Caco-2 (cell line): ENCODE measurements around the gene NPFFR2. TPM values are rescaled to one million over a fixed set of nuclear protein-coding genes. Genes with fewer than 3 reads are reported as not detected.

Experiments used
- BruUV-seq: library from RNA; stranded (reverse); fragments of 400-500 nt; replicated peaks from 2 replicates; lab custom pipeline; 2021; lab: Mats Ljungman, UMichigan
- CTCF ChIA-PET: fragments of 300-600 bp; sonication (Branson Sonifier 250); formaldehyde crosslinking; loops from one replicate; lab custom pipeline; 2022; ENCODE audit warnings: antibody characterized with exemption; lab: Charles Lee
- POLR2A ChIA-PET: fragments of 300-600 bp; sonication (Branson Sonifier 250); formaldehyde crosslinking; loops from one replicate; lab custom pipeline; 2022; ENCODE audit warnings: antibody characterized with exemption; lab: Charles Lee
- DNase-seq, 2 experiments: peaks; one replicate each; pipeline versions ENCODE4 v3.0.0 to v3.0.0-alpha.2; 2020 to 2022
- H3K27me3 ChIP-seq: replicated peaks from 2 replicates; pipeline ENCODE4 v1.6.0; 2011; ENCODE audit warnings: low read length; ENCODE audit not compliant: control insufficient read depth, insufficient read depth
- H3K36me3 ChIP-seq: 2 replicates; pipeline ENCODE4 v1.5.1; 2011; ENCODE audit warnings: low read length; ENCODE audit not compliant: control insufficient read depth, insufficient read depth
- H3K4me1 ChIP-seq: fragments of 250-450 bp; sonication (Bioruptor Pico); 2 replicates; pipeline ENCODE4 v1.5.1; 2020; ENCODE audit warnings: mild to moderate bottlenecking
- H3K4me3 ChIP-seq: 2 replicates; pipeline ENCODE4 v1.5.1; 2011; ENCODE audit warnings: low read depth, mild to moderate bottlenecking, control low read depth, low read length
- H3K9me3 ChIP-seq: fragments of 250-450 bp; sonication (Bioruptor Pico); 2 replicates; pipeline ENCODE4 v1.5.1; 2020; ENCODE audit warnings: mild to moderate bottlenecking, moderate library complexity
- H3K27ac Mint-ChIP-seq: one replicate; pipeline ENCODE4 v1.8.0; 2022; ENCODE audit warnings: mixed read lengths; ENCODE audit not compliant: unreplicated experiment
- H3K27me3 Mint-ChIP-seq: one replicate; pipeline ENCODE4 v1.8.0; 2022; ENCODE audit warnings: mixed read lengths; ENCODE audit not compliant: insufficient read depth, unreplicated experiment
- H3K36me3 Mint-ChIP-seq: one replicate; pipeline ENCODE4 v1.8.0; 2022; ENCODE audit warnings: mild to moderate bottlenecking, mixed read lengths; ENCODE audit not compliant: insufficient read depth, unreplicated experiment
- H3K4me1 Mint-ChIP-seq: one replicate; pipeline ENCODE4 v1.8.0; 2022; ENCODE audit warnings: low read depth, mixed read lengths; ENCODE audit not compliant: unreplicated experiment
- H3K4me3 Mint-ChIP-seq: one replicate; pipeline ENCODE4 v1.8.0; 2022; ENCODE audit warnings: mild to moderate bottlenecking, moderate library complexity, mixed read lengths; ENCODE audit not compliant: unreplicated experiment
- H3K9me3 Mint-ChIP-seq: one replicate; pipeline ENCODE4 v1.8.0; 2022; ENCODE audit warnings: mixed read lengths; ENCODE audit not compliant: unreplicated experiment
- intact Hi-C: fragments of 100-400 bp; cut with micrococcal nuclease; formaldehyde crosslinking; loops from one replicate; pipeline ENCODE4 v1.10.0; 2022; ENCODE audit not compliant: unreplicated experiment
- total RNA-seq: library from RNA; stranded (reverse); gene quantifications from 2 replicates; pipeline ENCODE4 v1.2.3, GENCODE V29; 2022
- TF ChIP-seq, protein P1 (sequence below), 2 experiments: fragments of 200-600 bp in 1 of 2; IDR thresholded peaks; 1 replicate in 1 of 2; 2 replicates in 1 of 2; pipeline versions ENCODE4 v1.5.1 to v1.8.0; 2011 to 2022; ENCODE audit warnings: antibody characterized with exemption in 1 of 2, control low read depth in 1 of 2, inconsistent platforms in 1 of 2, low read depth in 1 of 2, low read length in 1 of 2, mild to moderate bottlenecking in 1 of 2, moderate library complexity in 1 of 2; ENCODE audit not compliant: insufficient read depth in 1 of 2, severe bottlenecking in 1 of 2, unreplicated experiment in 1 of 2

Gene NPFFR2
- total RNA-seq, 1 experiment from 2014 or later = not detected

DNA sequence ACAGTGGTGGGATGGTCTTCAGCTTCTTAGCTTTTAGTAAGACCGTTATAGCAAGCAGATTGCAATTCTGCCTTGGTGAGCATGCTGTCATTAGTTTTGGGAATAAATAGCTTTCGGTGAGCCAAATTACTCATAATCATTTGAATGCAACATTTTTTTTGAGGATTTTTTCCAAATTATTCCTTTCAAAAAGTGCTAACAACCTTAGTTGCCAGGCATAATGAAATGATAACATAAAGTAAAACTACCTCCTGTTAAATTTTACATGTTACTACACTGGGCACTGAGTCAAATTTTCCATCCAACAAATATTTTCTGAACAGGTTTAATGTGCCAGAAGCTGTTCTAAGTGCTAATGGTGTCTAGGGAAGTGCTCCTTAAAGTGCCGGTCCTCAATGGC is 15.8 kb upstream of the NPFFR2 start:
- intact Hi-C loops = no loop called here
- no peaks in the 10 kb centered on the region for H3K9me3 Mint-ChIP-seq
- Histone ChIP-seq H3K27me3 (no peaks in the 10 kb centered on the region), H3K4me3 (no peak overlapping the region), H3K9me3 (no peaks in the 10 kb centered on the region), H3K36me3 (no peaks in the 10 kb centered on the region), H3K4me1 (no peaks in the 10 kb centered on the region)
- H3K4me1 Mint-ChIP-seq = no peaks in the 10 kb centered on the region
- no peaks in the 10 kb centered on the region for H3K36me3 Mint-ChIP-seq
- BruUV-seq = no TSS peak
- DNase-seq = no peak
- ChIA-PET CTCF (no interaction called here), POLR2A (no interaction called here)
- no peak overlapping the region for H3K27ac Mint-ChIP-seq
- H3K27me3 Mint-ChIP-seq = no peaks in the 10 kb centered on the region
- TF ChIP-seq, protein P1, sequence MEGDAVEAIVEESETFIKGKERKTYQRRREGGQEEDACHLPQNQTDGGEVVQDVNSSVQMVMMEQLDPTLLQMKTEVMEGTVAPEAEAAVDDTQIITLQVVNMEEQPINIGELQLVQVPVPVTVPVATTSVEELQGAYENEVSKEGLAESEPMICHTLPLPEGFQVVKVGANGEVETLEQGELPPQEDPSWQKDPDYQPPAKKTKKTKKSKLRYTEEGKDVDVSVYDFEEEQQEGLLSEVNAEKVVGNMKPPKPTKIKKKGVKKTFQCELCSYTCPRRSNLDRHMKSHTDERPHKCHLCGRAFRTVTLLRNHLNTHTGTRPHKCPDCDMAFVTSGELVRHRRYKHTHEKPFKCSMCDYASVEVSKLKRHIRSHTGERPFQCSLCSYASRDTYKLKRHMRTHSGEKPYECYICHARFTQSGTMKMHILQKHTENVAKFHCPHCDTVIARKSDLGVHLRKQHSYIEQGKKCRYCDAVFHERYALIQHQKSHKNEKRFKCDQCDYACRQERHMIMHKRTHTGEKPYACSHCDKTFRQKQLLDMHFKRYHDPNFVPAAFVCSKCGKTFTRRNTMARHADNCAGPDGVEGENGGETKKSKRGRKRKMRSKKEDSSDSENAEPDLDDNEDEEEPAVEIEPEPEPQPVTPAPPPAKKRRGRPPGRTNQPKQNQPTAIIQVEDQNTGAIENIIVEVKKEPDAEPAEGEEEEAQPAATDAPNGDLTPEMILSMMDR (IDR thresholded peaks at IDR 0.05; ENCODE audit: insufficient read depth in 1 of 2, low read depth in 1 of 2, low read length in 1 of 2, severe bottlenecking in 1 of 2, unreplicated experiment in 1 of 2) = no peak
- H3K4me3 Mint-ChIP-seq = no peak overlapping the region

DNA sequence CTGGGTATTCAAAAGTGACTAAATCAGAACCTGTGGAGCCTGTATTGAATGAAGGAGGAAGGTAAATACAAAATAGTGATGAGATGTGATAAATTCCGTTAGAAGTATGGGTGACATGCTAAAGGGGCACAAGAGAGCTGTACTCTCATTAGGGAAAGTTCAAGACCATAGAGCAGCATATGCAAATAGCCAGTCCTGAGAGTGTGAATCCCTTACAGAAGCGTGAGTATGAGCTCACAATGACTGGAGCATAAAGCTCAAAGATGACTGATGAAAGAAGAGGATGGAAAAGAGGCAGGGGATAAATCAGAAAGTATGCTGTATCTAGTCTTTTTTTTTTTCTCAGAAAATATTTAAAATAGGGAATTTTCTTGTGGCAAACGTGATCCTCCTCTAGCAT is 12.1 kb upstream of the NPFFR2 start:
- ChIA-PET POLR2A (no interaction called here), CTCF (no interaction called here)
- no peaks in the 10 kb centered on the region for H3K27me3 Mint-ChIP-seq
- H3K27me3 ChIP-seq = no peaks in the 10 kb centered on the region
- no peak overlapping the region for H3K27ac Mint-ChIP-seq
- no peak overlapping the region for H3K4me3 ChIP-seq
- H3K4me3 Mint-ChIP-seq = no peak overlapping the region
- TF ChIP-seq, protein P1 (IDR thresholded peaks at IDR 0.05; ENCODE audit: insufficient read depth in 1 of 2, low read depth in 1 of 2, low read length in 1 of 2, severe bottlenecking in 1 of 2, unreplicated experiment in 1 of 2) = no peak
- no peaks in the 10 kb centered on the region for H3K9me3 Mint-ChIP-seq
- H3K36me3 ChIP-seq = no peaks in the 10 kb centered on the region
- no peaks in the 10 kb centered on the region for H3K36me3 Mint-ChIP-seq
- intact Hi-C loops = no loop called here
- no peaks in the 10 kb centered on the region for H3K4me1 Mint-ChIP-seq
- no peak for DNase-seq
- H3K4me1 ChIP-seq = no peaks in the 10 kb centered on the region
- H3K9me3 ChIP-seq = no peaks in the 10 kb centered on the region
- no TSS peak for BruUV-seq

DNA sequence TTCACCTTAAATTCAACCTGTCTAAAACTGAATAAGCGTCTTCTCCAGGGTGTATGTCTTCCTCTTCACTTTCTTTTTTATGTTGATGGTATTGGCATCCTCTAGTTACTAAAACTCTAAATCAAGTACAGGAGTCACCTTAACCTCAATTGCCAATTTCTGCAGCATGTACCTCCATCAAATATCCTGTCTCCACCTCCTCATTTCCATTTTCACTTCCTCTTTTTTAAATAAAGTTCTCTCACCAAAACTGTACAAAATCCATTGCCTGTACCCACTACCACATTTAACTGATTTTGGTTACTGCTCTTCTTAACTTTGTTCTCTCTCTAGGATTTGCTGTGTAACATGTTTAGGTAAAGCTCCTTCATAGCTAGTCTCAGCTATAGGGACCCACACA is 9.2 kb upstream of the NPFFR2 start:
- H3K27ac Mint-ChIP-seq = no peak overlapping the region
- no peaks in the 10 kb centered on the region for H3K4me1 ChIP-seq
- no peak overlapping the region for H3K4me3 Mint-ChIP-seq
- ChIA-PET CTCF (no interaction called here), POLR2A (no interaction called here)
- H3K4me1 Mint-ChIP-seq = no peaks in the 10 kb centered on the region
- no peak for DNase-seq
- no peaks in the 10 kb centered on the region for H3K36me3 Mint-ChIP-seq
- no TSS peak for BruUV-seq
- no peaks in the 10 kb centered on the region for H3K9me3 ChIP-seq
- H3K36me3 ChIP-seq = no peaks in the 10 kb centered on the region
- no peaks in the 10 kb centered on the region for H3K27me3 Mint-ChIP-seq
- H3K9me3 Mint-ChIP-seq = no peaks in the 10 kb centered on the region
- H3K4me3 ChIP-seq = no peak overlapping the region
- TF ChIP-seq, protein P1 (IDR thresholded peaks at IDR 0.05; ENCODE audit: insufficient read depth in 1 of 2, low read depth in 1 of 2, low read length in 1 of 2, severe bottlenecking in 1 of 2, unreplicated experiment in 1 of 2) = no peak
- no peaks in the 10 kb centered on the region for H3K27me3 ChIP-seq
- intact Hi-C loops = no loop called here
